H1 (cell line): Measurements from ENCODE around the gene AKR1B15. TPM values are rescaled to one million over a fixed set of nuclear protein-coding genes. Genes with fewer than 3 reads are reported as not detected.

Experiments used
- BRCA1 ChIP-seq: IDR thresholded peaks from 2 replicates; pipeline ENCODE4 v1.6.1; 2012; ENCODE audit warnings: low read depth, low read length, improper control_type of control experiment
- CBX8 ChIP-seq: fragments of 300-800, 300-1000 bp; sonication (generic); IDR thresholded peaks from 2 replicates; pipeline ENCODE4 v1.7.1; 2016; ENCODE audit warnings: low read depth, low read length, borderline replicate concordance
- CHD7 ChIP-seq: fragments of 300-600 bp; sonication (generic); IDR thresholded peaks from 2 replicates; pipeline ENCODE4 v1.7.1; 2012; ENCODE audit warnings: low read length, moderate library complexity, mild to moderate bottlenecking, inconsistent platforms; ENCODE audit not compliant: insufficient replicate concordance
- EZH2 ChIP-seq: fragments of 200-600 bp; sonication (generic); IDR thresholded peaks from 2 replicates; pipeline ENCODE4 v1.7.1; 2012; ENCODE audit warnings: low read depth, mild to moderate bottlenecking, moderate library complexity, low read length, inconsistent platforms; ENCODE audit not compliant: severe bottlenecking
- POLR2A ChIP-seq, 2 experiments: IDR thresholded peaks; 1 replicate in 1 of 2; 2 replicates in 1 of 2; pipeline ENCODE4 v1.6.1; 2011; ENCODE audit warnings: low read depth in 2 of 2, low read length in 2 of 2, mild to moderate bottlenecking in 2 of 2; ENCODE audit errors: control extremely low read depth in 1 of 2
- POLR2AphosphoS5 ChIP-seq: IDR thresholded peaks from 2 replicates; pipeline ENCODE4 v1.6.1; 2011; ENCODE audit warnings: low read depth, low read length
- SIRT6 ChIP-seq: IDR thresholded peaks from one replicate; pipeline ENCODE4 v1.7.1; 2012; ENCODE audit warnings: low read length, inconsistent platforms
- polyA plus RNA-seq, 7 experiments: library from polyadenylated mRNA; depleted of rRNA in 3 of 7; stranded (reverse) in 5 of 7; unstranded in 2 of 7; fragments of >200 nt in 5 of 7; fragments of 200-250 nt in 2 of 7; gene quantifications; 1 replicate in 5 of 7; 2 replicates in 1 of 7; 4 replicates in 1 of 7; pipeline versions ENCODE4 v1.2.1 to v1.2.3, GENCODE V29; 2011 to 2013; ENCODE audit warnings: missing spikeins in 2 of 7, mixed read lengths in 2 of 7
- total RNA-seq: library from RNA; stranded (reverse); fragmentation: NEBNext Ultra II Directional; extraction: Animal tissue kit (Norgen Biotek cat#: 25700); gene quantifications from 2 replicates; pipeline ENCODE4 v1.2.1, GENCODE V29; 2021

AKR1B15 gene
- total and polyA plus RNA-seq, 2 of the 8 experiments (the other 6 are each of a cell fraction or from before 2014, with no cell fraction given) = 0.15 to 0.47 TPM

- TF ChIP-seq CHD7 = no peak
- TF ChIP-seq EZH2 = no peak
- TF ChIP-seq SIRT6 = no peak
- TF ChIP-seq BRCA1 = no peak
- TF ChIP-seq POLR2A (IDR thresholded peaks at IDR 0.05; ENCODE audit: control extremely low read depth in 1 of 2, low read depth in 2 of 2, low read length in 2 of 2) = no peak
- TF ChIP-seq CBX8 = no peak
- no peak for TF ChIP-seq POLR2AphosphoS5
- TF ChIP-seq, all 59 proteins: peak for 0
Measured at GRCh38 chr7:134567368-134567767, 18.5 kb downstream of the AKR1B15 start (continued).
